ENCODE results near the gene NR0B2. TPM values are rescaled to one million over a fixed set of nuclear protein-coding genes. Genes with fewer than 3 reads are reported as not detected.
"Not testable (repeated sequence)": the region's sequence is repeated elsewhere in the genome, so short reads cannot be mapped to it uniquely, and the experiment has no call there.

Gene NR0B2
- total and polyA plus RNA-seq, 12 donors = 2.7 to 14.7 (median 6.1) TPM

DNA sequence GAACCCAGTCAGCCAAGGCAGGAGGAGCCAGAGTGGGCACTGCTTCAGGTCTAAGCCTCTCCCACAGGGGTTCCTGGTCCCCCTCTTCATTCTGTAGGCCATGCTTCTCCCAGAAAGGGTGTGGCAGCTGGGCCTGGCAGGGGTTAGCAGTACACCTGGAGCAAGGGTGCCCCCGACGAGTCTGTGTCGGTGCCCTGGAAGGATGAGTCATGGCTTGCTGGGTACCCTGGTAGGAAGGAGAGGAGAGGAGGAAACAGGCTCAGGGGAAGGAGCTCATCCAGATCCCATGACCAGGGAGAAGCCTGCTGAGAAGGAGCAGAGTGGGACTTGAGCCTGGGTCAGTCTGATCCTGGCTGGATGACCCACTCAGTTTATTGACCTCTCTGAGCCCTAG lies 36.1 kb upstream of the NR0B2 start:
- intact Hi-C loops (cut with DNase I) = no loop called here
- Histone ChIP-seq H3K4me1 (peaks cover 0 to 34% (median 12%) of the 10 kb centered on the region in 9 donors), H3K27me3 (no peaks in the 10 kb centered on the region), H3K9me3 (no peaks in the 10 kb centered on the region), H3K36me3 (peaks cover 0 to 29% (median 12%) of the 10 kb centered on the region in 9 donors), H3K27ac (peak overlapping the region in 5 of 10 donors; percentile 5 to 54 (median 41)), H3K4me3 (no peak overlapping the region)
- peak in 1 of 8 donors; percentile 3 for ATAC-seq
- TF ChIP-seq, protein P1, sequence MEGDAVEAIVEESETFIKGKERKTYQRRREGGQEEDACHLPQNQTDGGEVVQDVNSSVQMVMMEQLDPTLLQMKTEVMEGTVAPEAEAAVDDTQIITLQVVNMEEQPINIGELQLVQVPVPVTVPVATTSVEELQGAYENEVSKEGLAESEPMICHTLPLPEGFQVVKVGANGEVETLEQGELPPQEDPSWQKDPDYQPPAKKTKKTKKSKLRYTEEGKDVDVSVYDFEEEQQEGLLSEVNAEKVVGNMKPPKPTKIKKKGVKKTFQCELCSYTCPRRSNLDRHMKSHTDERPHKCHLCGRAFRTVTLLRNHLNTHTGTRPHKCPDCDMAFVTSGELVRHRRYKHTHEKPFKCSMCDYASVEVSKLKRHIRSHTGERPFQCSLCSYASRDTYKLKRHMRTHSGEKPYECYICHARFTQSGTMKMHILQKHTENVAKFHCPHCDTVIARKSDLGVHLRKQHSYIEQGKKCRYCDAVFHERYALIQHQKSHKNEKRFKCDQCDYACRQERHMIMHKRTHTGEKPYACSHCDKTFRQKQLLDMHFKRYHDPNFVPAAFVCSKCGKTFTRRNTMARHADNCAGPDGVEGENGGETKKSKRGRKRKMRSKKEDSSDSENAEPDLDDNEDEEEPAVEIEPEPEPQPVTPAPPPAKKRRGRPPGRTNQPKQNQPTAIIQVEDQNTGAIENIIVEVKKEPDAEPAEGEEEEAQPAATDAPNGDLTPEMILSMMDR (IDR thresholded peaks at IDR 0.05) = no peak
- WGBS, 2 donors = 81% methylated on average over 3 of the region's 3 CpGs
- DNase-seq = no peak

DNA sequence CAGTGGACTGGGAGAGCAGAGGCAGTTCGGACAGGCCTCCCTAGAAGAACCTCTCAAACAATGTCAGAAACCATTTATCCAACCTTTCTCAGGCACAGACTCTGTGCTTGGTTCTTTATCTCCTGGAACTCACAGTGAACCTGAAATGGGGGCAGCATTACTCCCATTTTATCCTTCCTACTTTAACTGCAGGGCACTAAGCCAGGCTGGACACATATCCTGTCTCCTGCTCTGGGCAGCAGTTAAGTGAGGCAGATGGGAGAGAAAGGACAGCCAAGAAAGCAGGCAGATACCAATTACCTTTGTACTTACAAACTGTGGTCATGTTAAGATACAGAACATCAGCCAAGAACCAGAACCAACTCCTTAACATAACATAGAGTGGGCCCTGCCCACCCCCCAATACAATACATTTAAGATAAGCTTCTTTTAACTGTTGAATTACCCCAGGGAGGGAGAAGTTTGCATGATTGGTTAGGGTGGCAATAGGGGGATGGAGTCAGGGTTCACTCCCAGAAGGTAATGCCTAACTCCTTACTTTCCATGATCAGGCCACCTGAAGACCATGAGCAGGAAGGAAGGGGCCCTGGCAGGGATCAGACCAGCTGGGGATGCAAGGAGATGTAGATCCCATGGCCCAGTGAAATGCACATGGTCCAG lies 35.6 kb upstream of the NR0B2 start:
- intact Hi-C loops (cut with DNase I) = no loop called here
- no peaks in the 10 kb centered on the region for H3K9me3 ChIP-seq
- H3K27ac ChIP-seq = peak overlapping the region in 9 of 10 donors; percentile 5 to 54 (median 41)
- TF ChIP-seq, protein P1 (IDR thresholded peaks at IDR 0.05) = no peak
- peaks cover 0 to 35% (median 12%) of the 10 kb centered on the region in 9 donors for H3K4me1 ChIP-seq
- ATAC-seq (peak; percentile 15 to 67 (median 40)), DNase-seq (peak in 1 of 2 donors; percentile 30)
- WGBS, 2 donors = 43 to 44% methylated on average over 1 of the region's 1 CpG
- H3K27me3 ChIP-seq = no peaks in the 10 kb centered on the region
- H3K4me3 ChIP-seq = no peak overlapping the region
- H3K36me3 ChIP-seq = peaks cover 0 to 35% (median 18%) of the 10 kb centered on the region in 9 donors

DNA sequence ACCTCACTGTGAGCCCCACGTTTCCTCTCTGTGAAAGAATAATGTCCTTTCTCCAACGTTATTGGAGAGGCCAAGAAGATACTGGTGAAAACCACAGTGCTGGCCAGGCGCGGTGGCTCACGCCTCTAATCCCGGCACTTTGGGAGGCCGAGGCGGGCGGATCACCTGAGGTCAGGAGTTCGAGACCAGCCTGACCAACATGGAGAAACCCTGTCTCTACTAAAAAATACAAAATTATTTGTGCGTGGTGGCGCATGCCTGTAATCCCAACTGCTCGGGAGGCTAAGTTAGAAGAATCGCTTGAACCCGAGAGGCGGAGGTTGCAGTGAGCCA lies 34.9 kb upstream of the NR0B2 start:
- H3K27ac ChIP-seq = peak overlapping the region in 6 of 10 donors; percentile 6 to 54 (median 42)
- not testable (repeated sequence) for H3K4me3 ChIP-seq

DNA sequence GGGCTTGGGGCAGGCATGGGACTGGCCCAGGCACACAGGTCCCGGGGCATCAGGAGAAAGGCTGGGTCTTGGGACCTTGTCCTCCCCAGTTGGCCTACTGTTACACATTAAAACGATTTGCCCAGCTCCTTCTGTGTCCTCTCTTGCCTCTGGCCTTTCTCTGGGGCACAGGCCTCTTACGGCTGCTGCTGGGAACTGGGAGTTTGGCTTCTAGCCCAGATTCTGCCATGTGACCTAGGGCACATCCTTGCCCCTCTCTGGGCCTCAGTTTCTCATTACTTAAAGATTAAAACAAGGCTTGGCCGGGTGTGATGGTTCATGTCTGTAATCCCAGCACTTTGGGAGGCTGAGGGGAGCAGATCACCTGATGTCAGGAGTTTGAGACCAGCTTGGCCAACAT lies 32.5 kb upstream of the NR0B2 start:
- Histone ChIP-seq H3K4me1 (peaks cover 0 to 45% (median 18%) of the 10 kb centered on the region in 9 donors), H3K9me3 (no peaks in the 10 kb centered on the region), H3K4me3 (no peak overlapping the region), H3K27me3 (no peaks in the 10 kb centered on the region), H3K36me3 (peaks cover 0 to 66% (median 40%) of the 10 kb centered on the region in 9 donors), H3K27ac (peak overlapping the region in 7 of 10 donors; percentile 47 to 81 (median 68))
- WGBS, 2 donors = 60 to 67% methylated on average over 4 of the region's 4 CpGs
- DNase-seq = peak in 1 of 2 donors; percentile 26
- TF ChIP-seq, protein P1 (IDR thresholded peaks at IDR 0.05) = no peak
- peak in 7 of 8 donors; percentile 15 to 45 (median 36) for ATAC-seq
- intact Hi-C loops (cut with DNase I) = loop anchor here in 1 of 10 donors (2.0 kb wide), 1 partner anchor 21 kb away; no protein-coding TSS in a partner anchor

More for the DNA sequence above, 34.9 kb upstream of the NR0B2 start:
- H3K4me1 ChIP-seq = peaks cover 0 to 35% (median 12%) of the 10 kb centered on the region in 9 donors
- 93 to 95% methylated on average over 16 of the region's 16 CpGs for WGBS, 2 donors
- DNase-seq; intact Hi-C loops (cut with DNase I); H3K27me3 ChIP-seq; H3K9me3 ChIP-seq; ATAC-seq: not testable (repeated sequence)
- H3K36me3 ChIP-seq = peaks cover 0 to 42% (median 20%) of the 10 kb centered on the region in 9 donors

DNA sequence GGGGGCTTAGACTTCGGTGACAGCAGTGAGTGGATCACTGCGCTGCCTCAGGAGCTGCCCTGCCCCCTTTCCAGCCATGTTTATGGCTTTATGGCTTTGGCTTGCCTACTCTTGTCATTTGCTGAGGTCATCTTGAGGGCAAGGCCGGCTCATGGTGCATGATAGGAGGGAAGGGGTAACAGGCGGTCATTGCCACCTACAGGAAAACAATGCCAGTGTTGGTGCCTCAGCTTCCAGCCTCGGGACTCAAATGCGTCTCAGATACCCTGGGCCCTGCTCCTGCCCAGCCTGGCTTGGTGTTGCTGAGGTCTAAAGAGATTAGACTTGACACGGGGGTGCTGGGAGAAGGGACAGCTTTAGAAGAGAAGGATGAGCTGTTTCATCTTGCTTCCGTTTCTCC lies 32.0 kb upstream of the NR0B2 start:
- Histone ChIP-seq H3K4me1 (peaks cover 0 to 50% (median 21%) of the 10 kb centered on the region in 9 donors), H3K4me3 (no peak overlapping the region), H3K36me3 (peaks cover 0 to 69% (median 40%) of the 10 kb centered on the region in 9 donors), H3K27me3 (no peaks in the 10 kb centered on the region), H3K27ac (peak overlapping the region in 7 of 10 donors; percentile 47 to 81 (median 68)), H3K9me3 (no peaks in the 10 kb centered on the region)
- DNase-seq (peak; percentile 21 to 29), ATAC-seq (peak; percentile 38 to 66 (median 50))
- 64 to 81% methylated on average over 8 of the region's 8 CpGs for WGBS, 2 donors
- intact Hi-C loops (cut with DNase I) = loop anchor here in 1 of 10 donors (2.0 kb wide), 1 partner anchor 21 kb away; no protein-coding TSS in a partner anchor
- TF ChIP-seq, protein P1 (IDR thresholded peaks at IDR 0.05) = no peak
